HUDEP-2 (cell line): ENCODE measurements around the gene GALNT6.
A peak's percentile ranks its signal among the peaks of the same experiment; 100 is the strongest.

ENCODE experiments used
- DNase-seq, 76 experiments: peaks; one replicate each; lab custom pipeline; 2025; ENCODE audit not compliant: unreplicated experiment in 76 of 76; lab: John Stamatoyannopoulos, UW

Gene GALNT6

DNA sequence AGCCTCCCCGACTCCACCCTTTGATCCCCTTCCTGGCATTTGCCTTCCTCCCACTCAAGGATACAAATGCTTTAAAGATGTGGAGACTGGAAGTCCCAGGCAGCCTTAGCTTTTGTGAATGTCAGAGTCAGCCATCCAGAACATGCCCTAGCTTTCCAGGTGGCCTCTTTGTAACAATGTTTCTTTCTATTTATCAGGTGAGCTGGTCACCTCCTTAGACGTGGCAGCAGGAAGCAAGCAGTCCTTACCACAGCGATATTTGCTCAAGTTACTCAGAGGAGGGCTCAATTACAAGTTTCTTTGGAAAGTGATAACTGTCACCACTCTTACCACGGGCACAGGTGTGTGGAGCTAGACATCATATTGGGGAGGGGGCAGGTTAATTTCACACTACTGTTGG is 4.9 kb downstream of the GALNT6 start:
- no peak for DNase-seq

DNA sequence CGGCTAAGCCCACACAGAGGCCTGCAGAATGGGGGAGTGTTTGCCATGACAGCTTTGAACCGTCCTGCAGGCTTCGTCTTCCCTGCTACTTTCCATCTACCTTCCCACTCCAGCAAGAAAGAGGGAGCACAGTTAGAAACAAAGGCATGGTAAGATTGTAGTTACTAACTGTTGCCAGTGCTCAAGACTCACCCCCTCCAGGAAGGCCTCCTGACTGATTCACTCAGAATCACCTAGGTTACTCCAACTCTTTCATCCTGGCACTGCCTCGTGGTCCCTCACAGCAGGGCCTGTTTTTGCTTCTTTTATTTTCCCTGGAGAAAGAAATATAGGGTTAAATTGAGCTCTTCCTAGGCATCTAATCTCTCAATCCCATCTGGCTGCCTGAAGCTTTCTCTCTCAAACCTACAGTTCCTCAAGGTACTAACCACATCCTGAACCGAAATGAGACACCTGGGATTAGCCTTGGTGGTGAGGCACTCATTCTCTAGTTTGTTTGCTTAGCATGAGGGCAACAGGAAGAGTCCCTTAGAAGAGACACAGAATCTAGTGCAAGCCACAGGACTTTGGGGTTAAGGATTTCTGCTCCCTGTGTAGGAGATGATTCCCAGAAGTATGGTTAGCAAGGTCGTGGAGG is 7.8 kb downstream of the GALNT6 start:
- DNase-seq: no peak

DNA sequence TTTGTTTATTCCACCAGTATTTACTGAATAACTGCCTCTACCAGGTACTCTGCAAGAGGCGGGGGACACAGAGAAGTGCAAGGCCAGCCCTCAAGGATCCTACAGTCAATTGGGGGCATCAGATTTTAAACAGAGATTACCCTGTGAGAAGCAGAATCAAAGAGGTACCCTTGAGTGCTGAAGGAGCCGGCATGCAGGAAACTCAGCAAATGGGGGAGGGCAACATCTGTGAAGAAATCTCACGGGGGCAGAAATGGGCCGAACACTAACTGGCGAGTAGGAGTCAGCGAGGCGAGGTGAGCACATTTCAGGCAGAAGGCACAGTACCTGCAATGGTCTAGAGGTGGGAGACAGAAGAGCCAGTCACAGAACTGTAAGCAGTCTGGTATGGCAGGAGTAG is 9.0 kb downstream of the GALNT6 start:
- no peak for DNase-seq

DNA sequence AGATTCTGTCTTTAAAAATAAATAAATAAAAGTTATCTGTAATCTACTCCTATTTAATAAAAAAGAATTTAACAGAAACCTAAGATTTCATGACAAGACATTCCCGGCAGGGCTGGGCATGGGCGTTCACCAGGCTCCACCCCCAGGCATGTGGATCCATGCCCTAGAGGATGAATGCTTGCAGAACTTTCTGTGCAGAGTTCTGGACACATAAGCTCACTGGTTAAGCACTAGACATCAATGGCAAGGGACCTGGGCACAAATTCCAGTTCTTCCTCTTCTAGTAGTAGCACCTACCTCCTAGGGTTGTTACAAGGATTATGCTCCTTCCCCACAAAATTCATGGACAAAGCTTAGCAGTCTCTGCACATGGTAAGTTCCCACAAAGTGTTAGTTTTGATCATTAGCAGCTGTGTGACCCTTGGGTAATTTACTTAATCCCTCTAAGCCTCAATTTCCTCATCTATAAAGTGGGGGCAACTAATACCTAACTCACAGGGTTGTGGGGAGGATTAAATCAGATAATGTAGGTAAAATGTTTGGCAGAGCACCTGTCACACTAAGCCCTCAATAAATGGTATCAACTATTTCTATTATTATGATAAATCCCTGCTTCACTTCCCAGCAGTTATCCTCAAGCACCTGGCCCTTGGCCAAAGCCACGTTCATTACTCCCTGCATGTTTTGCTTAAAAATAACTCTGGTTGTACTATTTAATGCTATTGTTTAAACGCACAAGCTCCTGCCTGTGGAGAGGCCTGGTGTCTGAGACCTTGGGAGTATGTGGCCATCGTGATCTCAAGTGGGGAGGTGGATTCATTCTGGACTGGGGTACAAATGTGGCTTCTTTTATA is 9.8 kb downstream of the GALNT6 start:
- no peak for DNase-seq

DNA sequence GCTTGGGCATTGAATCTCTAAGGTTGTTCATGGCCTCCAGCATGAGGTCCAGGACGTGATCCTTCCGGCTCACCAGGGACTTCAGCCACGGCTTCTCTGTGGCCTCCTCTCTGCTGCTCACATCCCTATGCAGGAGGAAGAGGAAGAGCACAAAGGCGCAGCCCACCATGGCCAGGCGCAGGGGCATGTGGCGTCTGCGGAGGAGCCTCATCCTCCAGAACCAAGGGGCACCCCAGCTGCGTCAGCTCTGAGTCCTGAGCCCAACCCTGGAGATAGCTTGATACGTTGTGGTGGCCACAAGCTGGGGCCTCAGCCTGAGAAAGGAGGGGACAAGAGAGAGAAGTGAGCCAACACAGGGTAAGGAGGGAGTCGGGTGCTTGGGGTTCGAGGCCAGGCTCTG is 11.6 kb downstream of the GALNT6 start:
- DNase-seq: no peak

DNA sequence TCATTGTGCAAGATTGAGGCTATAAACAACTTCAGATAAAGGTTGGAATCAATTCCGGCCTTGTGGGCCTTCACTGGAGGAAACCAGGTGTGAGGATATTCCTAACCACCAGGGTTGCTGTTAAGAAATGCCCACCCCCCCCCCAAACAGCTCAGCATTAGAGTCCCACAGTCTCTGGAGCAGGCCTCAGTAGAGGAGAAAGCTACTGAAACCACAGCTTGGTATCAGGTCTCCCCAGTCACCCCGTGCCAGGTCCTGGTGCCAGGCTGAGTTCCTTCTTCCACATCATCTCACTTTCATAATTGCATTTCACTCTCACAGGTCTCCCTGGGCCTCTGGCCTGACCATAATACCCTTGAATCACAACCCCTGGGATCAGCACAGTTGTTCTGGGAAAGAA is 12.5 kb downstream of the GALNT6 start:
- no peak for DNase-seq

DNA sequence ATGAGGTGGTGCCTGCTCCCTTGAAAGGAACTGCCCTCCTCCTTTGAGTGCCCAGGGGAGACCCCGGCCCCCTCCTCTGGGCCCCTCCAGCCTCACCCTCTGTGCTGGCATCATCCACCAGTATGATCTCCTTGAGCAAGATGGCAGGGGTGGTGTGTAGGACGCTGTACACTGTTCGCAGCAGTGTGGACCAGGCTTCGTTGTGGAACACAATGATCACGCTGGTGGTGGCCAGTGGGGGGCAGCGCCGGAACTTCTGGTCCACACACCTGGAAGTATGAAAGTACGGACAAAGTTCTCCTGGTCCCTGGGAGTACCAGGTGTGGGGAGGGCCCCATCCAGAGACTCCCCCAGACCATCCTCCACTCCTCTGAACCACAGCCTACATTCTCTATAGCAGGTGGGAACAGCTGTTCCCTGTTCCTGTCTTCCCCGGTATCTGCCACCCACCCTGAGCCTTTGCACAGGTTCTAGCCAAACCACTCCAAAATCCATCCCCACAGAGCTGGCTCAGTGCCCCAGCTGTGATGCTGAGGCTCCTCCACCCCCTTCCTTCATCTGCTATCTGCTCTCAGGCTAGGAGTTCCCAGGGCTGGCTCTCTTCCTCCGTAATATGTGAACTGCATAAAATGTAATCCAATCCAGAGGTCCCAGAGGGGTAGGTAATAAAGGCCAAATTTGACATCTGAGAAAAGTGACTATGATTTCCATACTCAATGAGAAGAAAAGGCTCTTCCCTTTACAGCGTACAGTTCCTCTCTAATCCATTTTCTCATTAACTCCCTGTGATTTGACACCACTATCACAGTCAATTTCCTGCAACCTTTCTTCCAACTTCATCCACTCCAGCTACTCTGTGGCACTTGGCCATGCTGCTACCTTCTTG is 13.9 kb downstream of the GALNT6 start:
- no peak for DNase-seq

DNA sequence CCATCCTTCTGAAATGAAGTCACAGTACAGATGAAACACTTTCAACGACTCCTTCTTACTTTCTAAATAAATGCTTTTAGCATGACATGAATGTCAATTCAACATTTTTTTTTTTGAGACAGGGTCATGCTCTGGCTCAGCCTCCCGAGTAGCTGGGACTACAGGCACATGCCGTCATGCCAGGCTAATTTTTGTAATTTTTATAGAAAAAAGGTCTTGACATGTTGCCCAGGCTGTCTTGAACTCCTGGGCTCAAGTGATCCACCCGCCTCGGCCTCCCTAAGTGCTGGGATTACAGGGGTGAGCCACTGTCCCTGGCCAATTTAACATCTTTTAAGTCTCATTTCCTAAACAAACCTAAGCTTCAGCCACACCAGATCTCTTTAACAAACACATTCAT is 16.4 kb downstream of the GALNT6 start:
- no peak for DNase-seq

DNA sequence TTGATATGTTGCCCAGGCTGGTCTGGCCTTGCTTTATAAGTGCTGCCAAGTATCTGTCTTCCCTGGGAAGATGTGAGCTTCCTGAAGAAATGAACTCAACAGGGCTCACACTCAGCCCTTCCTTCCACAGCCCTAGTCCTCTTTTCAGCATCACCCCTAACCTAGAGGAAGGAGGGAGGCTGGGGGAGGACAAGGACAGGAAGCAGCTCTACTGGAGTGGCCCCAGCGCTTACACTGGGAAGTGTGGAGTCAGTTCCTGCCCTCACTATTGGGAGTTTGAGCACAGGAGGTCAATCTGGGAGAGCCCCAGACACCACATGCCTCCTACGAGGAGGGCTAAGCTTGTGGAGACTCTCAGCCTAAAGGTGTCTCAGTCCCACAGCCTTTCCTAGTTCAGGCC is 16.8 kb downstream of the GALNT6 start:
- DNase-seq: no peak

DNA sequence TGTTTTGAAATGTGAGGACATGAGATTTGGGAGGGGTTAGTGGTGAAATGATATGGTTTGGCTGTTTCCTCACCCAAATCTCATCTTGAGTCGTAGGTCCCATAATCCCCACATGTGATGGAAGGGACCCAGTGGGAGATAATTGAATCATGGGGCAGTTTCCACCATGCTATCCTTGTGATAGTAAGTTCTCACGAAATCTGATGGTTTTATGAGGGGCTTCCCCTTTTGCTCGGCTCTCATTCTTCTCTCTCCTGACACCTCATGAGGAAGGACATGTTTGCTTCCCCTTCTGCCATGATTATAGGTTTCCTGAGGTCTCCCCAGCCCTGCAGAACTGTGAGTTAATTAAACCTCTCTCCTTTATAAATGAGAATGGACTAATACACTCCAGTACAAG is 18.0 kb downstream of the GALNT6 start:
- DNase-seq: no peak

DNA sequence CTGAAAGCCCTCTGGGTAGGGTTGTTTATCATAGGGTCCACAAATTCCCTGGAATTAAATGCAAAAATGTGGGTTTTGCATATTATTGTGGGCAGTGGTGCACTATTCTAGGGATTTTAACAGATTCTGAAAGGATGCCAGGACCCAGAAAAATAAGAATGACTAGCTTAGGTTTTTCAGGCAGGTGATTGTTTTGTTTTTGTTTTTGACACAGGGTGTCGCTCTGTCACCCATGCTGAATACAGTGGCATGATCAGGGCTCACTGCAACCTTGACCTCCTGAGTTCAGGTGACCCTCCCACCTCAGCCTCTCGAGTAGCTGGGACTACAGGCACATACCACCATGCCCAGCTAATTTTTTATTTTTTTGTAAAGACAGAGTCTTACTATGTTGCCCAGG is 19.2 kb downstream of the GALNT6 start:
- no peak for DNase-seq

DNA sequence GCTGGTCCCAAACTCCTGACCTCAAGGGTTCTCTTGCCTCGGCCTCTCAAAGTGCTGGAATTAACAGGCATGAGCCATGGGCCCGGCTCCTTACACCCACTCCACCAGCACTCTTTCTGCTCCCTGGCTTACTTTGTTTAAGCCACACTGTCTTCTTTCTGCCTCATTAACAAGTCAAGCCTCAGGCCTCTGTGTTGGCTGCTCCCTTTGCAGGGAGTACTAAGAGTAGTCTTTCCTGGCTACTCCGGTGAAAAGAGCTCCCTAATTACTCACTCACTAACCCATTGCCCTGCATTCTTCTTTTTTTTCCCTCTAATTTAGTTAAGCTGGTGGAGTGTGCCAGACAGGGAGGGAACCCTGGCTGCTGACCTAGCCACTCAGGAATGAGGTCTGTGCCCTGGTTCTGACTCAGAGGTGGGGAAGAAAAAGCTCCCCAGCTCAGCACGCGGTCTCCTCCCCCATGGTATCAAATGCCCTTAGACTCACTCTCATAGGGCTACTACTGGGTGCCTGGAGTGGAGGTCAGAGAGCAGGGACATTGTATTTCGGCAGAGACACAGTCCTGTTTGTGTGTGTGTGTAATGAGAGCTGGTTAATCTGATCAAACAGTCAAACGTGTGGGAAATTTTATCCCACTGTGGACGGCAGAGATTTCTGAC is 19.8 kb downstream of the GALNT6 start:
- DNase-seq: peak in 1 of 76 experiments; percentile 2

DNA sequence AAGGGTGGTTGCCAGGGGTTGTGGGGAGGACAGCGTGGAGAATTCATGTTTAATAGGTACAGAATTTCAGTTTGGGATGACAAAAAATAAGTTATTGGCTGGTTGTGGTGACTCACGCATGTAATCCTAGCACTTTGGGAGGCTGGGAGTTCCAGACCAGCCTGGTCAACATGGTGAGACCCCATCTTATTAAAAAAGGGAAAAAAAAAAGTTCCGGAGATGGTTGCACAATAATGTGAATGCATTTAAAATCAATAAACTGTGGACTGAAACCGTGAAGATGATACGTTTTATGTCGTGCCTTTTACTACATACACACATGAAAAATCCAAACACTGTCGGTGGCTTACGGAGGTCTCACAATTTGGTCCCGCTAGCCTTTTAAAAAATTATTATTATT is 20.5 kb downstream of the GALNT6 start:
- no peak for DNase-seq

DNA sequence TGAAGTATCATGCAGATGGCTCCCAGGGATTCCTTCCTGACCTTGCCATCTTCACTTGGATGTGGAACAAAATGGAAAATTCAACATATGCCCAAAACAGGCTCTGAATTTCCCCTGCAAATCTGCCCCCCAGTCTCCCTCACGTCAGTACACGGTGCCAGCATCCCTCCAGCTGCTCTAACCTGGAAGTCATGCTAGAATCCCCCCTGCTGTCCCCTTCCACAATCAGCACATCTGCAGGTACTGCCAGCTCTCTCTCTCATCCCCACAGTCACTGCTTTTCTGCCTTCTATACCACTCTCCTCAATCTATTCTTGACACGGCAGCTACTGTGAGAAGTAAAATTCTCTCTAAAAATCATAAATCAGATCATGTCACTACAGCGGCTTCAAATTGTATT is 21.6 kb downstream of the GALNT6 start:
- DNase-seq: no peak

DNA sequence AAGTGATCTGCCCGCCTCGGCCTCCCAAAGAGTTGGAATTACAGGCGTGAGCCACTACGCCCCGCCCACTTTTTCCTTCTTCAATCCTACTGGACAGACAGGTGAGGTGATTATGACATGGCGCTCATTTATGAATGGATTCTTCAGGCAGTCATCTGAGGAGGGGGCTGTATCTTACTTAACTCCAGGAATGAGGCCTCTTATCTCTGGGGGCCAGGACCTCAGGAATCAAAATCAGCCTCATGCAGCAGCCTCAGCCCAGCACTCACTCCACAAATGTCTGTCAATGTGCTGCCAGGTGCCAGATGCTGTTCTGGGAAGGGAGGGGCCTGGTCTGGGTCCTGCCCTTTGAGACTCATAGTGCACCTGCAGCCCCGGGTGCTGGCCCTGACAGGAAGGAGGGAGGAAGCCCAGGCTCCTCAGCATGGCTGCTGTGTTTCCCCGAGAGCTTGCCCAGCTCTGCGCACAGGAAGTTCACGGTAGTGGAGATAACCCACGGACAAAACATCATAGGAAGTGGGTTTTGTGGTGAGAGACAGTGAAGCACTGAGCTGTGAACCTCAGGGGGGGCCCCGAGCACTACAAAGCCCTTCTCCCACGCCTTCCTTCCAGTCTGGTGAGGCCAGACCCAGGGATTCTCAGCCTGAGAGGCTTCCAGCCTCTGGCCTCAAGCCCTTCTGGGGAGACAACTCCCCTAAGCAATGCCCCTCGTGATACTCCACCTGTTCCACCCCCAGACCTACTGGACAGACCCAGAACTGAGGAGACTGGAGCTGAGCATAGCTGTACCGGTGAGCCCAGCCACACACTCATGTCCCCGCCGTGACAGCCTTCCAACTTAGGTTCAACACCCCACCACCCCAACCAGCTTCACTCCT is 22.3 kb downstream of the GALNT6 start:
- peak in 12 of 76 experiments; percentile 10 to 35 (median 15) for DNase-seq

DNA sequence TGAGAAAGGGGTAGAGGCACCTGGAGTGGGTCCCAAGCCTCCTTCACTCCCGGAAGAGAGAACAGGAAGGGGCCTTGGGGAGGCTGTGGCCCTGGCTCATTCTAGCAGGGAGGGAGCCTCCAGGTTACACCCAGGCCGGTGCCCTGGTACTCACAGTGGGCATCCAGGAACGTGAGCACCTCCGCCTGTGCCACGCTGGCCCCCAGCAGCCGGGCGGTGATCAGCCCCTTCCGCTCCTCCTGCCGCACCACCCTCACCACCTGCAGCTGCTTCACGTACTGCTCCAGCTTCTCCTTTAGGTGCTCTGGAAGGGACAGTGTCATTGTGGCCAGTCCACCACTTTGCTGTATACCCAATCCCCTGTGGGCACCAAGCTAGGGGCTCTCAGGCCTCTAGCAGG is 25.9 kb downstream of the GALNT6 start:
- DNase-seq: no peak

DNA sequence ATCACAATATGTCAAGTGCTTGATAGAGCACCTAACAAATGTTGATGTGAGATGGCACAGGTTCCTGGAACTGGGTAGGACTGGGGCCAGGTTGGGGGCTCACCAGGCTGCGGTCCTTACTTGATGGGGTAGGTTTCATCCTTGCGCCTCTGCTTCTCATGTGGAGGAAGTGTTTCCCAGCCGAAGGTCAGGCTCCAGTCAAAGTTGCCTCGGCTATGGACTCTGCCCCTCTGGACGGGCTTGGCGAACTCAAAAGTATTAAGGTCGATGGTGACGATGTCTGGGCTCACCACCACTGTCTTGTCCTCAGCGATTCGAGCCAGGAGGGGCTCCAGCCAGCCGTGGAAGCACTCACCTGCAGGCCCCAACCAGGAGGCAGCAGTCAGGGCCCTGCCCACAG is 27.2 kb downstream of the GALNT6 start:
- no peak for DNase-seq

DNA sequence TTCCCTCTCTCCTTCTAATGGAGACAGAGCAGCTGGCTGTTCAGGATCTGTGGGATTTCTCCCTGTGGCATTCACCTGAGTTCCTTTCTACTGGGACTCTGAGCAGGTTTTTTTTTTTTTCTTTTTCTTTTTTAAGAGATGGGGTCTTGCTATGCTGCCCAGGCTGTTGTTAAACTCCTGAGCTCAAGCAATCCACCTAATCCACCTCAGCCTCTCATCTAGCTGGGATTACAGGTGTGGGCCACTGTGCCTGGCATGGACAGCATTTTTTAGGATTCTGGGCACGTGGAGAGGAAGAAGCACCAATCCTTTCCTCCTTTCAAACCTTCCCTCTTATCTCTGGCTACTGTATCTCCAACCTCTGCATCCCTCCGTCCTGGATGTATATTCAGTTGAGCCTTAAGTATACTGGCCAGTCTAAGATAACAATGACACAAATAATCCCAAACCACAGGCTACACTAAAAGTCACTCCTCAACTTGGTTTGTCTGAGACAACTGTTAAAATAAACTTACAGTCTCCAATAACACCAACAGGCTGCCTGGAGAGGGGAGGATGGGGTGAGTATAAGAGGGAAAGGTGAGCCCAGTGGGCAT is 28.4 kb downstream of the GALNT6 start:
- no peak for DNase-seq

DNA sequence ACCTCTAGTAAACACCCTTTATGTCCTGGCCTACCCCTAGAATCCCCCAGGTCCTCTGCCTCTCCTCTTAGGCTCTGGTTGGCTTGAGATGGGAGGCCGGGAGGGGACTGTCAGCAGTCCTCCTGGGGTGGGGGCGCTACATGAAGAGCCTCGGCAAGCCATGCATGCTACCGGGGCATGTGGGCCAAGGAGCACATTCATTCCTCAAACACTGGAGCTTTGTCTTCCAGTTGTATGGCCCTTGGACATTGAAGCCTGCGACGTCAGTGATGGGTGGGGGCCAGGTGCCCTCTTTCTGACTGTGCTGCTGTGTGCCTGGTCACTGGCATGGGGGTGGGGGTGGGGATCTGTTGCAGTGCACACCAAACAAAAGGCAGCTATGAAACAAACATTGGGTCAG is 28.9 kb downstream of the GALNT6 start:
- no peak for DNase-seq
